Measurements from ENCODE around the gene BAHCC1.

GRCh38 chr17:81419319-81419885 lies 24.1 kb downstream of the BAHCC1 start:
- TF ChIP-seq POLR2A (IDR thresholded peaks at IDR 0.05; ENCODE audit: control extremely low read depth in 1 of 2, low read depth in 2 of 2, low read length in 2 of 2) (no peak), RXRA (IDR thresholded peaks at IDR 0.05; ENCODE audit: insufficient read depth, low read depth, low read length) (no peak), CTCF (IDR thresholded peaks at IDR 0.05; ENCODE audit: control extremely low read depth in 1 of 3, insufficient read depth in 1 of 3, low read depth in 1 of 3, low read length in 3 of 3) (no peak), EZH2 (IDR thresholded peaks at IDR 0.05; ENCODE audit: low read depth, low read length, severe bottlenecking) (no peak), SRF (IDR thresholded peaks at IDR 0.05; ENCODE audit: low read depth, low read length) (no peak), BRCA1 (IDR thresholded peaks at IDR 0.05; ENCODE audit: low read depth, low read length) (no peak), CBX8 (IDR thresholded peaks at IDR 0.05; ENCODE audit: borderline replicate concordance, low read depth, low read length) (no peak), HDAC2 (IDR thresholded peaks at IDR 0.05; ENCODE audit: borderline replicate concordance in 1 of 2, low read depth in 2 of 2, low read length in 2 of 2) (no peak), EP300 (IDR thresholded peaks at IDR 0.05; ENCODE audit: borderline replicate concordance in 1 of 2, low read depth in 2 of 2, low read length in 2 of 2) (no peak), RNF2 (IDR thresholded peaks at IDR 0.05; ENCODE audit: borderline replicate concordance, low read depth, low read length, missing control alignments, poor library complexity, severe bottlenecking) (no peak), SP2 (IDR thresholded peaks at IDR 0.05; ENCODE audit: low read length) (no peak), GABPA (IDR thresholded peaks at IDR 0.05; ENCODE audit: borderline replicate concordance, insufficient read depth, low read length) (peak; percentile 11; the same call in 1 of the 2 replicates), RAD21 (IDR thresholded peaks at IDR 0.05 in 1 of 2, conservative IDR thresholded peaks at IDR 0.05 in 1 of 2; ENCODE audit: low read depth in 2 of 2, low read length in 2 of 2) (no peak), TEAD4 (IDR thresholded peaks at IDR 0.05; ENCODE audit: low read depth, low read length) (peak; percentile 67; the same call in 1 of the 2 replicates)

All from H1 (cell line).